Fibroblast of skin of abdomen (primary cell): ENCODE data around the gene FLVCR2. TPM values are rescaled to one million over a fixed set of nuclear protein-coding genes. Genes with fewer than 3 reads are reported as not detected.

Experiments used
- DNase-seq: peaks from one replicate; pipeline ENCODE4 v3.0.0-alpha.2; 2013
- polyA plus RNA-seq, 2 experiments: library from polyadenylated mRNA; unstranded; fragments of 120-200 nt; gene quantifications; one replicate each; pipeline ENCODE4 v1.2.1, GENCODE V29; 2013; ENCODE audit not compliant: insufficient read length in 2 of 2

FLVCR2 gene, protein sequence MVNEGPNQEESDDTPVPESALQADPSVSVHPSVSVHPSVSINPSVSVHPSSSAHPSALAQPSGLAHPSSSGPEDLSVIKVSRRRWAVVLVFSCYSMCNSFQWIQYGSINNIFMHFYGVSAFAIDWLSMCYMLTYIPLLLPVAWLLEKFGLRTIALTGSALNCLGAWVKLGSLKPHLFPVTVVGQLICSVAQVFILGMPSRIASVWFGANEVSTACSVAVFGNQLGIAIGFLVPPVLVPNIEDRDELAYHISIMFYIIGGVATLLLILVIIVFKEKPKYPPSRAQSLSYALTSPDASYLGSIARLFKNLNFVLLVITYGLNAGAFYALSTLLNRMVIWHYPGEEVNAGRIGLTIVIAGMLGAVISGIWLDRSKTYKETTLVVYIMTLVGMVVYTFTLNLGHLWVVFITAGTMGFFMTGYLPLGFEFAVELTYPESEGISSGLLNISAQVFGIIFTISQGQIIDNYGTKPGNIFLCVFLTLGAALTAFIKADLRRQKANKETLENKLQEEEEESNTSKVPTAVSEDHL
- 0.17 TPM for polyA plus RNA-seq (2013, experiment 1 of 2; ENCODE audit: insufficient read length)
- 0.16 TPM for polyA plus RNA-seq (2013, experiment 2 of 2; ENCODE audit: insufficient read length)

DNA sequence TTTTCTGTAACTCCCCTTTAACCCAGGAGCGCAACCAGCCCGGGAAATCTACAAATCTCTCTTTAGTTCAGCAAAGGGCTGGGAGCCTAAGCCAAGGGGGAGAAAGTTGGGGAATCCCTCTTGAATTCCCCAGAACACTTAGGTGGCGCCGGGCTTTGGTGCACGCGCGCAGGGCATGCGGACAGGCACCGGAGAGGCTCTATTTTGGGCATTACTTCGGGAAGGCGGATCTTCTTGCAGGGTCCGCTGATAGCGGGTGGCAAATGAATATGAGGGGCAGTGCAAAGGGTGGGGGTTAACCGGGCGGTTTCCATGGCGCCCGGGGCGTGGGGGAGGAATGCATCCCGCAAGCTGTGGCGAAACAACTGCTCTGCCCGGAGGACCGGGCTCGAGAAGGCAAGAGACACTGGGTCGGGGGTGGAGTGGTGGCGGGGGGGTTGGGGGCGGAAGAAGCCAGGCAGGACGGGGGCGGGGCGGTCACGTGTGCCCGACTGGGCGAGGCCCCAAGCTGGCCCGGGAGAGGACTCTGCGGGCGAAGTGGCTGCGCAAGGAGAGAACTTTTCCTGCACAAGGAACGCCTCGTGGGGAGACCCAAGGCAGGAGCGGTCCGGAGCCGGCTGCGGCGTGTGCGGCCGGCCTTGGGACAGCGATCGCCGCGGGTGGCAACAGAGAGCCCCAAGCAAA, at the start of gene FLVCR2:
Gene FLVCR2 (plus strand): TSS at position 519 of the 684 bp plus-strand sequence. CDS start 353 bp downstream, outside the sequence.
- peak; percentile 36 for DNase-seq

DNA sequence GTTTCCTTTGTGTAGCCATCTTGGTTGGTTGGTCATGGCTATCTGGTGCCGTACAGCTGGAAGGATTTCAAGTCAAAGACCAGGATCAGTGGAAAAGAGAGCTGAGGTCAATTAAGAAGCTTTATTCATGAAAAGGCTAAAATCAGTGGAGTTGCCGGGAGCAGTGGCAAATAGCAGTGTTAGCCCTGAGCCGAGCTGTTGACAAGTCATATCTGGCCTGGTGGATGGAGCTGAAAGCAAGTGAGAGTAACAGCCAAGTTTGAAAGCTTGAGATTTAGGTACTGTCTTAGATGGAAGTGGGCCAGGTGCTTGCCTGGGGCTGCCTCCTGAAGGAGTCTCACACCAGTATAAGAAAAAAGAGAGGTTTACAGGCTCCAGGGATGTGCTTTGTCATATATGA, 47.2 kb upstream of the FLVCR2 start:
- no peak for DNase-seq

DNA sequence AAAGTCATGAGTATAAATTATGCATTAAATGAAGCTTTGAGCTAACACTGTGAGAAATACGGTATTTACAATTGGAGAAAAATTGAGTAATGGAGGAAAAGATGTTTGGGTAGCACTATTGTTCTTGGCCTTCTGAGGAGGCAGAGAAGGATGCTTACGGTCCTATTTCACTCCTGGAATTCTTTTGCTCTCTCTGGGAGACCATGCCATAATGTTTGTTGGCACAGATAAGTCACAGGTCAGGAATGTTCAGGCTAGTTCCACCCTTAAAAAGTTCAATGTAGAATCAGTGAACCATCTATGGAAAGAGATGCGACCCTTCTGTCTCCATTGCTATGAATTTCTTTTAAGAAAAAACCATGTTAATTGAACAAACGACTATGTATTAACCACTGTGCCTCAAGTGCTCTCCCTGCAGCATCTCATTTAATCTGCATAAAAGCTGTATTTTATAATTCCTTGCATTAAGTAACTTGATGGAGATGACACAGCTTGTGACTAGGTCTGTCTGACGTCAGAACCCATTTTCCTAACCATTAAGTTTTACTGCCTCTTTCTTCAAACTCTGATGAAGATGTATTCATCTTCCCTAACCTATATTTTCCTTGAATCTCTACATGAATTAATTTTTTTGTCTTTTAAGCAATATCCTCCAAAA, 46.6 kb upstream of the FLVCR2 start:
- DNase-seq: no peak

DNA sequence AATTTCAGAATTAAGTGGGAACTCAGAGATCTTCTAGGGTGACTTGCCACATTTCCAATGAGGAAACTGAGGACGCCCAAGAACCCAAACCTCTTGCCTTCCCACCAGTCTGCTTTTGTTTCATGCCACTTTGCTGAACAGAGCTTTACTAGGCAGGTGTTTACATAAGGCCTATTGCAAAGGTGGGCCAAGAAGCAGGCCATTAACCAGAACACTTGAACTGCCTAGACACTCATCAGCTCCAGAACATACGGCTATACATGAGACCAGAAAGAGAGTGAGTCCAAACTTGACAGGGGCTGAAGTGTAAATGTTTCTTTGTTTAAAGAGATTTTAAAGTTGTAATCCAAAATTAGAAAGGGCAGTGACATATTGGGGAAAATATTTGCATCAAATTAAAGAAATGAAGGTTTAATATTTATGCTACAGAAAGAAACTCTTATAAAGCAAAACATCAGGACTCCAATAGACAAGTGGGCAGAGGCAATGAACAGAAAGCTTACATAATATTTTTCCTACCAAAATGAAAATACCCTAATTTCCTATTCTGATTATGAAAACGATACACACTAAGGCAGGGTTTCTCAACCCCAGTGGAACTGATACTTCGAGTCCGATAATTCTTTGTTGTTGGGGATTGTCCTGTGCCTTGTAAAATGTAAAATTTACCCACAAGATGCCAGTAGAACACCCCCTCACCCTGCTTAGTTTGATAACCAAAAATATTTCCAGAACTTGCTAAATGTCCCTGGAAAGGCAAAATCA, 44.4 kb upstream of the FLVCR2 start:
- DNase-seq: no peak

DNA sequence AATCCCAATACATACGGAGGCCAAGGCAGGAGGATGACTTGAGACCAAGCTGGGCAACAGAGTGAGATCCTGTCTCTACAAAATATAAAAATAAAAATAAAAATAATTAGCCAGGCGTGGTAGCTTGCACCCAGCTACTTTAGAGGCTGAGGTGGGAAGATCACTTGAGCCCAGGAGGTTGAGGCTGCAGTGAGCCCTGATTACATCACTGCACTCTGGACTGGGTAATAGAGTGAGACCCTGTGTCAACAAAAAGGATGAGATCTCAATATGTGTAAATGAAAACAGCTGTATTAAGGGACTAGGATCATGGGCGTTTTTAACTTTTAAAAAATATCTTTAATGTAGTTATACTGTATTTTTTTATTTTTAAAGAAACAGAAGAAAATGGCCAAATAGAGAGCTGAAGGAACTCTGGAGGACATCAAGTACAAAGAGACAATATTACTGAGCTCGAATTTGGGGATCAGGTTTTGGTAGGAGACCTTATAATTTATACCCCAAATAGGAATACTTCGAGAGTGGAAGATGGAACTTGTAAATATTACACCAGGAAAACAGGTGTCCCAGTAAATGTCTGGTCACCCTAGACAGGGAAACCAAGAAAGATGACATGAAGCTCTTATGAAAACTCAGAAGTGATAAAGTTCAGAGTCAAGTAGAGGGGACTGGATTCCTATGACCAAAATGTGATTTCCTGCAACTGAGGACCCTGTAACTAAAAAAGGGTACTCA, 43.1 kb upstream of the FLVCR2 start:
- no peak for DNase-seq

DNA sequence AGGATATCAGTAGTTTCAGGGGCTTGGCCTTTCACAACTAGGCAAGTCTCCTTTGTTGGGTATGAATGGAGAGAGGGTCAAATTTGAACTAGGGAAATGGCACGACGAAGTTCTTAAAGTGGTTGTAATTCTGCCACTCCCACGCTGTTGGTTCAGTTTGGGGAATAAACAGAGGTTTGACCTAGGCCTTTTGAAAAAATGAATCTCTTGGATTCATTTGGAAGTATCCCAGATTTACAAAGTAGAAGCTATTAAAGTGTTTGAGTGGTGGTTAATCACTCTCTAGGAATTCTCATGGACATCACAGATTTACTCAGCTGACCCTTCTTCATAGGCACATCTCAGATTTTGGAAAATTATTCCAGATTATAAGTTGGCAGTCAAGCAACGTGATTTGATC, 41.3 kb upstream of the FLVCR2 start:
- DNase-seq: no peak

DNA sequence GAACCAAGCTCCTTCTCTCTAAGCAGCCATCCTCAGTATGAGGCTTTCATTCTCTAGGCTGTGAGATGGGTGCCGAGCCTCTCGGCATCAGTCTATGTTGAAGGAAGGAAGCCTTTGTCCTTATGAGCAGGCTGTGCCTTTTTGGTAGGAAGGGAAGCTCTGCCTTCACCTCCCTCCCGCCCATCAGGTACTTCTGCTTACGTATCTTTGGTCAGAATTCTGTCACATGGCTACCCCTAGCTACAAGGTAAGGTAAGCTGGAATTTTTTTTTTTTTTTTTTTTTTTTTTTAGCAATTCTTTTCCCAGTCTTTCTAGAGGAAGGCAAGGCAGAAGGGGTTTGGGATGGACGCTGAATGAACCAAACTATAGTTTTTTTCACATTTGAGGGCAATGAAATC, 39.3 kb upstream of the FLVCR2 start:
- DNase-seq: no peak

DNA sequence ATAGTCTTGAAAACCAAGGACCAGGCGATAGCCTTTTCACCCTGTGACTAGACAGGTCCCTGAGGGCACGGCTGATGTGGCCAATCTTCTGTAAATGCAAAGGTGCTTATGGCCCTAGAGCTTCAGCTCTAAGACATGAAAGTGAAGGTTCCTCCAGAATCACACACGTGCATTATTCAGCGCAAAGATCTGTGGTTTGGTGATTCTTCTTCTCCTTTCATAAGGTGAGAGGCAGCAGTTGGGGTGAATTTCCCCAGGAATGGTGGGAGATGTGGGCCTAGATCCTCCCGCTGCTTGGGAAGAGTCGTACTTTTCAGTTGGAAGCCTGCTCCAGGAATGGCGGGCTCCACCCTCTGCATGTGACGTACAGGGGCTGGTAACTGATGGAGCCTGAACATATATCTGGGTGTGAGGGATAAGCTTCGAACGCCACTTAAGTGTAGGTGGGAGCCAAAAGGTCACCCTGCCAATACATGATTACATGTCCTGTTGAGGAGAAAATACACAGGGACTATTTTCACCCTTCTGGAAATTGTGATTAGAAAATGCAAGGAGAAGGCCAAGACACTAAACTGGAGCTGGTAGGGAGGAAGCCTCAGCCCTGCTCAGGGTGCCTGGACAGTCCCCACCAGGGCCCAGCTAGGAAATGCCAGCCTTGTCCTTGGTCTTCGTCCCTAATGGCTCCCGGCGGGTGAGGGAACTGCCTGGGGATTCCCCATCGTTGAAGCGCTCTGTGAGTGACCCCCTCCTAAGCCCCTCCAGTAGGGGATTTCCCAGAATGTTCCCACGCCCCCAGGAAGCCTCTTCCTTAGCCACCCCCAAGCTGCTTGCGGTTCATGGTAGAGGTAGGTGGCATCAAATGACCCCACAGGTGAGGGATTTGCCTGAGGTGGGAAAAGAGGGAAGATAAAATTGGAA, 38.6 kb upstream of the FLVCR2 start:
- DNase-seq: no peak

DNA sequence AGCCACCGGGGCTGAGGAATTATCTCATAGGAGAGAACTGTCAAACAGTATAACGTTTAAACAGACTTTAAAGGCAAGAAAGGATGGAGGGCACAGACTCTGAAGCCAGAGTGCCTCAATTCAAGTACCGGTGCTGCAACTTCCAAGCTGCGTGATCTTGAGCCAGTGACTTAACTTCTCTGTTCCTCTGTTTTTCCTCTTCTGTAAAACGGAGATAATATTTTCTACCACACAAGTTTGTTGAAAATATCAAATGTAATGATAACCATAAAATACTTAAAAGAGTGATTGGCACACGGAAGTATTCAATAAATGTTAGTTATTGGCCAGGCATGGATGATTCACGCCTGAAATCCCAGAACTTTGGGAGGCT, 38.0 kb upstream of the FLVCR2 start:
- no peak for DNase-seq

DNA sequence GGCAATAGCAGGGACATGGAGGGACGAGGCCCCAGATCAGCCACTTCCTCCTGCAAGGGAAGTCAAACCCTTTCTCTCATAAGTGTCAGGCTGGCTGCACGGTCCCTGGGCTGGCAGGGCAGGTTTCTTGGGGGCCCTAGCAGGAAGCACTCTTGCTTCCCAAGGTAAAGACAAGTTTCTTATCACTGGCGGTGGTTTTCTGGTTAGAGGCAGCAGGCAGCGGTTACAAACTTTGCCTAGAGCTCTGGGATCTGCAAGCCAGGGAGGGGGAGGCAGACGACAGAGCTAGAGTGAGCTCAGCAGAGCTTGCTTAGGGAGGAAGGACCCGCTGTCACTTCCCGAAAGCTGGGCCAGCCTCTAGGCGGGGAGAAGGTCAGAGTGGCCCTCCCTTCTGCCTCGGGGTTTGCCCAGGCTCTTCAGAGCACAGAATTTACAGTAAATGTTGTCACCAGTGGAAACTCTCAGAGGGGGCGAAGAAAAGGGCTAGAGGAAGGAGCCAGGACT, 35.8 kb upstream of the FLVCR2 start:
- DNase-seq: no peak

DNA sequence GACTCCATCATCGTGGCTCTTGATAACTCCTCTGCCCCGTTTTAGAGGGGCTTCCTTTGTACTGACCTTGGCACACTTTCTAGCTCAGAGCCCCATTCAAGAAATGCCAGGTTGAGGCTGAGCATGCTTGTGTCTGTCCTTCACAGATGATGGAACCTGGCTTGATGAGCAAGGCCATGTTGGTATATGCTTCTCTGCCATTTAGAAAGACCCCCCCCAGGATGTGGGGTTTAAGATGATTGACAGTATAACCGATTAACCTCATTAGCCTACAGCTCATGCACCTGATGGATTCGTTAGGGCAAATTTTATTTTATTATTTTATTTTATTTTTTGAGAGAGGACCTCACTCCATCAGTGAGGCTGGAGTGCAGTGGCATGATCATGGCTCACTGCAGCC, 35.2 kb upstream of the FLVCR2 start:
- no peak for DNase-seq

DNA sequence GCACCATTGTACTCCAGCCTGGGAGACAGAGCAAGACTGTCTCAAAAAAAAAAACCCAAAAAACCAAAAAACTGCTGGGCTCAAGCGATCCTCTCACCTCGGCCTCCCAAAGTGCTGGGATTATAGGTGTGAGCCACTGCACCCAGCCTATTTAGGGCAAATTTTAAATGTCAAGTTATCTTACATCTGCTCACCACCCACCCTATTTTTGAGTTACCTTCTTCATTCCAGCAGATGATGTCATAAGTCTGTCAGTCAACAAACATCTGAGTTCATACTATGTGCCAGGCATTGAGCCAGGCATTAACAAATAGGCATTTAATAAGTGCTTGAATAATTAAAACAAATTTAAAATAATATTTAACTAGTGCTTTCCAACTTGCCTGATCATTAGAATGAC, 34.6 kb upstream of the FLVCR2 start:
- no peak for DNase-seq

DNA sequence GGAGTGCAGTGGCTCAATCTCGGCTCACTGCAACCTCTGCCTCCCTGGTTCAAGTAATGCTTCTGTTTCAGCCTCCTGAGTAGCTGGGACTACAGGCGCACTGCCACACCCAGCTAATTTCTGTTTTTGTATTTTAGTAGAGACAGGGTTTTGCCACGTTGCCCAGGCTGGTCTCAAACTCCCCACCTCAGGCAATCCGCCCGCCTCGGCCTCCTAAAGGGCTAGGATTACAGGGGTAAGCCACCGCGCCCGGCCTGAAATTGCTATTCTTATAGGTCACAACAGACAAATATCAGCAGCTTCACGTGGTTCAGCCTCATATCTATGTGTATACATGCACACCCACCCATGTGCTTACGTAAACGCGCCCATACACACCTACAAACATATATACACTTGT, 32.5 kb upstream of the FLVCR2 start:
- no peak for DNase-seq

DNA sequence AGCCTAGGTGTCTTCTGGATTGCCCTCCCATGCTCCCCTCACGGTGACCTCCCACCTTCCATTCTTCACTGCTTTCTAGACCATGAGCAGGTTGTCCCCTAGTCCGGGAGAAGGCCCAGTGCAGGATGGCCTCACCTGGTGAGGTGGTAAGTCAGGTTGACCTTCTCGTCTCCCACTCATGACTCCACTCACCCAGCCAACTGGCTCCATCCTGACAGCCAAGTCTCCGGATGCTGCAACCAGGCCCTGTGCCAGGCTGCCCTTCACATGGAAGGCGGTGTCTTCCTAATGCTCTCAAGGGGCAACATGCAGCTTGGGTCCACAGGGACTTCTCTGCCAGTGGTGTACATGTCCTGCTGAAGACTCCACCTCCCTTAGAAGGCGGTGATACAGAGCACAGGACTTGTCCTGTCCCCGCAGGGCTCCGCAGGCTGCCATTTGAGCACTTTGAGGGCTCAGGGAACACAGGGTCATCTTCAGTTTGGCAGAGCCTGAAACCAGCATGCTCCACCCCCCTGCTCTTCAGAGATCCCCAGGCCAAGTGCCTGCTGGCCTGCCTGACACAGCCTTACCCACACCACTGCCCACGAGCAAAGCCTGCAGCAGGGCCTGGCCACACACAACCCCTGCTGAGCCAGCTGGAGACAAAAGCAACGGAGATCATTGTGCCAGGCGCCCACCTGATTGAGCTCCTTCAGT, 30.7 kb upstream of the FLVCR2 start:
- no peak for DNase-seq

DNA sequence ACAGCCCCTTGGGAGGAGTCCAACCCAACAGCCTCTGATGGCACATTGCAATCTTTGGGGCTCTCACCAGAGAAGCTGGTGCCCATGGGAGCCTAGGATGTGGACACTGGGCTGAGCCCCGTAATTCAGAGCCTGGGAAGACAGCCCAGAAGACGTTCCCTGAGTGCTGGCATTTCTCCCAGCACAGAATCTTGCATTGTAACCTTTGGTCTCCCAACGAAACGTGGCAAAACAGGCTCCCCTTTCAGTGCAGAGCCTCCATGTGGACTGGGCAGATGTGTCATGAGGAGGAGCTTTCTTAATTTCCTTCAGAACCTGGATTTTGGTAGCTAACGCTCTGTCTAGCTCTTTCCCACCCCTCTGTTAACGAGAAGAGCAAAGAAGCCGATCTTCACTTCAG, 29.9 kb upstream of the FLVCR2 start:
- no peak for DNase-seq

DNA sequence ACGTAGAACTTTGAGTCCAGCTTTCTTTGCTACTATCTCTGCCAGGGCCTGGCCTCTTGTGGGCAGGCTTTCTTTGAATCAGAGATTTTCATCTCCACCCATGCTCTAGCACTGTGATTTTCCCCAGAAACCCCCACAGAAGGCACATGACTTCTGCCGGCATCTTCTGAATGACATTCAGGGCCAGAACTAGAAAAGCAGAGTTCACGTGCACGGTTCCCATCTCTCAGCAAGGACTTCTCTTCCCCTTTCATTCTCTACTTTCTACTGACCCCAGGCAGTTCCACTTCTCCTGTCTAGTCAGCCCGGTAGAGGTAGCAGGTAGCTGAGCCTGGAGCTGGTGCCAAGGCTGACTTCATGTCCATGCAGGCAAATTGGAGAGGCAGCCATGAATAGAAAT, 29.3 kb upstream of the FLVCR2 start:
- DNase-seq: no peak

DNA sequence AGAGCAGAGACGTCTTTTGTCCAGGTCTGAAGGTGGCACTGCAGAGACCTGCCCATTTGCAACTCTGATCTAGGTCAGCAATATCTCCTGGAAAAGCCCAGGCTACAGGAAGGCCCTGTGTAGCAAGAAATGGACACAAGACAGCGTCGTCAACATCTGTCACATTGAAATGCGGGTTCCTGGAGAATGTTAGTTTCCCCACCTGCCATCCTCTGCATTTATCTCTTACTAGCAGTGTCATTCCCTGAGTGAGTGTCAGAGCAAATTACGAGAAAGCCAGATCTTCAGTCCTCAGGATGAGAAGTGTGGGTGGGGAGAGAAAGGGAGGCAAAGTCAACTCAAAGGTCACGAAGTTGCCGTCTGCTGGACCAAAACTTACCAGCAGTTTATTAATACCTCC, 27.4 kb upstream of the FLVCR2 start:
- DNase-seq: no peak

DNA sequence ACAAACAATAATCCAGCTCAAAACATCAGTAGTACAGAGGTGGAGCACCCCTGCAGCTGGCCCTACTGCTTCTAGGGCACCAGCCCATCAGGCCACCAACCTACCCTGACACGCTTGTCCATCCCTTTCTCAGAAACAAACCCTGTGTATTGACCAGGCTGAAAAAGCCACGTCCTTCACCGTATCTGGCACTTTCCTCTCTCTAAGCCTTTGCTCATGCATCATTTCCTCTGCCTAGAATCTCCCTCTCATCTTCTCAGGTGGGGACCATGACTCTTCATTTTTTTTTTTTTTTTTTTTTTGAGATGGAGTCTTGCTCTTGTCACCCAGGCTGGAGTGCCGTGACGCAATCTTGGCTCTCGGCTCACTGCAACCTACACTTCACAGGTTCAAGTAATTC, 25.3 kb upstream of the FLVCR2 start:
- no peak for DNase-seq

DNA sequence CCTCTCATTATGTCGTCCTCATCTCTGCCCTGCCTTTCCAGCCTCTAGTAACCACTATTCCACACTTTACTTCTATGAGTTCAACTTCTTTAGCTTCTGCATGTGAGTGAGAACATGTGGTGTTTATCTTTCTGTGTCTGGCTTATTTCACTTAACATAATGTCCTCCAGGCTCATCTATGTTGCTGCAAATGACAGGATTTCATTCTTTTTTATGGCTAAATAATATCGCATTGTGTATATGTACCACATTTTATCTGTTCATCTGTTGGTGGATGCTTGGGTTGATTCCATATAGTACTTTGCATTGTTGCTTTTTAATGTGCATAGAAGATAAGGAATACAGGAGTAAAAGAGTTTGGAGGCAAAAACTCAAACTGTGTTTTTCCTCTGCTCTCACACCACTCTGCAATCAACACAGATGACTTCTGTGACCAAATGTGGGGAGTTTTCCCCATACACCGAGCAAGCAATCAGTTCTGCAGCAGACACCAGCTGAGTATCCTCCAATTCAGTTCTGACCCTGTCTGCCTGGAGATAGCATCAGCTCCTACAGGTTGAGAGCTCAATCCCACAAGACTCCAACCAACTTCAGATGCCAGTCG, 24.6 kb upstream of the FLVCR2 start:
- DNase-seq: no peak
